A549 (cell line): ENCODE data around the gene MST1. TPM values are rescaled to one million over a fixed set of nuclear protein-coding genes. Genes with fewer than 3 reads are reported as not detected.

Experiments
- ATAC-seq, 2 experiments: fragments of 200-7000 bp in 1 of 2; fragments of >200 bp in 1 of 2; cut with Nextera tagmentation in 1 of 2; cut with Tn5 transposase in 1 of 2; 3 replicates each; pipeline versions ENCODE4 v1.8.0 to v1.9.1; 2018 to 2020; ENCODE audit warnings: mild to moderate bottlenecking in 1 of 2, moderate library complexity in 1 of 2
- CTCF ChIA-PET: fragments of 300-600 bp; sonication (Branson Sonifier 250); formaldehyde crosslinking; extraction: SDS; loops from one replicate; lab custom pipeline; 2021; ENCODE audit warnings: antibody characterized with exemption, inconsistent platforms; lab: Yijun Ruan, JAX
- POLR2A ChIA-PET: fragments of 350-600 bp; formaldehyde crosslinking; extraction: SDS; loops from one replicate; lab custom pipeline; 2021; ENCODE audit warnings: antibody characterized with exemption, inconsistent platforms; lab: Yijun Ruan, JAX
- DNase-seq, 2 experiments: peaks; one replicate each; pipeline versions ENCODE4 v3.0.0 to v3.0.0-alpha.2; 2011 to 2016; ENCODE audit warnings: low read depth in 1 of 2, low spot score in 1 of 2
- FAIRE-seq: peaks from 2 replicates; lab custom pipeline; 2011; peaks lifted over from hg19 to GRCh38; lab: Jason Lieb, UNC
- H3K27ac ChIP-seq, 2 experiments: fragments of >200 bp; sonication (Bioruptor Twin); formaldehyde crosslinking; 3 replicates each; pipeline ENCODE4 v1.5.1; 2016 to 2017
- H3K4me1 ChIP-seq: fragments of >200 bp; sonication (Bioruptor Twin); formaldehyde crosslinking; 3 replicates; pipeline ENCODE4 v1.6.1; 2016
- H3K4me2 ChIP-seq: fragments of >200 bp; sonication (Bioruptor Twin); formaldehyde crosslinking; 3 replicates; pipeline ENCODE4 v1.6.1; 2016
- H3K4me3 ChIP-seq: fragments of >200 bp; sonication (Bioruptor Twin); formaldehyde crosslinking; 3 replicates; pipeline ENCODE4 v1.5.1; 2016
- H3K9me3 ChIP-seq: fragments of >200 bp; sonication (Bioruptor Twin); formaldehyde crosslinking; 3 replicates; pipeline ENCODE4 v1.6.1; 2016
- ATOH8 ChIP-seq: fragments of 250-450 bp; sonication (Bioruptor Pico); IDR thresholded peaks from 2 replicates; pipeline ENCODE4 v1.5.0; 2020; ENCODE audit warnings: low read depth, mild to moderate bottlenecking, moderate library complexity
- BHLHE40 ChIP-seq: IDR thresholded peaks from 2 replicates; pipeline ENCODE4 v1.6.1; 2012; ENCODE audit warnings: low read depth, low read length, inconsistent platforms
- CBX8 ChIP-seq: fragments of 200-600 bp; sonication (generic); IDR thresholded peaks from 2 replicates; pipeline ENCODE4 v1.6.1; 2016
- CTCF ChIP-seq: fragments of >200 bp; sonication (Bioruptor Twin); formaldehyde crosslinking; IDR thresholded peaks from 3 replicates; pipeline ENCODE4 v1.5.1; 2016
- E2F6 ChIP-seq: IDR thresholded peaks from 2 replicates; pipeline ENCODE4 v1.6.1; 2012; ENCODE audit warnings: low read depth, borderline replicate concordance
- EHF ChIP-seq: fragments of 250-450 bp; sonication (Bioruptor Pico); IDR thresholded peaks from 2 replicates; pipeline ENCODE4 v1.5.0; 2020; ENCODE audit warnings: mild to moderate bottlenecking
- ELK1 ChIP-seq: fragments of 150-350 bp; IDR thresholded peaks from 2 replicates; pipeline ENCODE4 v1.6.1; 2014; ENCODE audit warnings: low read depth, mild to moderate bottlenecking, low read length
- EP300 ChIP-seq, 2 experiments: fragments of >200 bp; sonication (Bioruptor Twin); formaldehyde crosslinking; IDR thresholded peaks; 2 replicates in 1 of 2; 3 replicates in 1 of 2; pipeline ENCODE4 v1.6.1; 2016 to 2017
- FOSB ChIP-seq: fragments of 250-450 bp; sonication (Bioruptor Pico); IDR thresholded peaks from 2 replicates; pipeline ENCODE4 v1.5.0; 2020; ENCODE audit warnings: mild to moderate bottlenecking, moderate library complexity
- GATA3 ChIP-seq: IDR thresholded peaks from 2 replicates; pipeline ENCODE4 v1.6.1; 2012; ENCODE audit warnings: borderline replicate concordance
- HES2 ChIP-seq: fragments of >200 bp; sonication (Bioruptor Twin); formaldehyde crosslinking; IDR thresholded peaks from 2 replicates; pipeline ENCODE4 v1.6.1; 2016
- HEYL ChIP-seq: fragments of 250-450 bp; sonication (Bioruptor Pico); IDR thresholded peaks from 2 replicates; pipeline ENCODE4 v1.8.0; 2021; ENCODE audit warnings: mild to moderate bottlenecking, moderate library complexity
- HOXB13 ChIP-seq: fragments of 250-450 bp; sonication (Bioruptor Pico); IDR thresholded peaks from 2 replicates; pipeline ENCODE4 v1.5.0; 2020; ENCODE audit warnings: low read depth, mild to moderate bottlenecking, moderate library complexity
- JUN ChIP-seq, 2 experiments: fragments of >200 bp; sonication (Bioruptor Twin); formaldehyde crosslinking; IDR thresholded peaks; 2 replicates in 1 of 2; 3 replicates in 1 of 2; pipeline ENCODE4 v1.6.1; 2016 to 2017
- NFE2L2 ChIP-seq: fragments of 150-350 bp; conservative IDR thresholded peaks from 2 replicates; pipeline ENCODE4 v1.6.1; 2014; ENCODE audit warnings: low read length
- NPAS2 ChIP-seq: fragments of 250-450 bp; sonication (Bioruptor Pico); IDR thresholded peaks from 2 replicates; pipeline ENCODE4 v1.8.0; 2022; ENCODE audit warnings: mild to moderate bottlenecking, moderate library complexity, borderline replicate concordance
- POLR2AphosphoS2 ChIP-seq: conservative IDR thresholded peaks from 2 replicates; pipeline ENCODE4 v1.6.1; 2012; ENCODE audit warnings: low read length, improper control_type of control experiment, inconsistent platforms
- RCOR1 ChIP-seq: fragments of 150-350 bp; IDR thresholded peaks from 2 replicates; pipeline ENCODE4 v1.6.1; 2014; ENCODE audit warnings: antibody characterized with exemption, low read length, low read depth
- RFX5 ChIP-seq: fragments of 450-650 bp; IDR thresholded peaks from 2 replicates; pipeline ENCODE4 v1.7.1; 2014; ENCODE audit warnings: antibody characterized with exemption, mild to moderate bottlenecking, moderate library complexity
- RNF2 ChIP-seq: fragments of 200-600 bp; sonication (generic); IDR thresholded peaks from 2 replicates; pipeline ENCODE4 v1.6.1; 2016; ENCODE audit warnings: low read depth, mild to moderate bottlenecking, antibody characterized with exemption, moderate library complexity, borderline replicate concordance
- SMC3 ChIP-seq: fragments of >200 bp; sonication (Bioruptor Twin); formaldehyde crosslinking; IDR thresholded peaks from 3 replicates; pipeline ENCODE4 v1.6.1; 2018; ENCODE audit warnings: inconsistent platforms
- TP53 ChIP-seq: fragments of 250-450 bp; sonication (Bioruptor Pico); IDR thresholded peaks from 2 replicates; pipeline ENCODE4 v1.5.0; 2021; ENCODE audit warnings: mild to moderate bottlenecking, moderate library complexity
- ZFP36 ChIP-seq: fragments of 450-650 bp; IDR thresholded peaks from 2 replicates; pipeline ENCODE4 v1.6.1; 2014; ENCODE audit warnings: borderline replicate concordance; ENCODE audit not compliant: partially characterized antibody
- WGBS: methylation state at CpG from one replicate; pipeline ENCODE4 v1.1.6; 2017; ENCODE audit errors: missing lambda C conversion rate; 5-methylcytosine and 5-hydroxymethylcytosine counted together
- polyA plus RNA-seq, 4 experiments: library from polyadenylated mRNA; depleted of rRNA in 3 of 4; stranded (reverse); fragments of >200 nt; fragmentation: RNase III in 1 of 4; extraction: RNeasy Plus Mini Kit Qiagen cat#74134 plus additional on column Dnase treatment in 1 of 4; gene quantifications; 2 replicates in 3 of 4; 3 replicates in 1 of 4; pipeline ENCODE4 v1.2.3, GENCODE V29; 2011 to 2017

MST1 gene
- polyA plus RNA-seq, 2 of the 4 experiments (the other 2 are of a cell fraction), result 3.6 to 4.9 TPM

- H3K4me3 ChIP-seq, result no peak overlapping the region
- H3K4me2 ChIP-seq, result no peak overlapping the region
- FAIRE-seq (no peak), ATAC-seq (no peak), DNase-seq (no peak)
- 93% methylated on average over 12 of the region's 19 CpGs for WGBS
- H3K27ac ChIP-seq, result no peak overlapping the region
- H3K9me3 ChIP-seq, result no peaks in the 10 kb centered on the region
- TF ChIP-seq NPAS2 (CRISPR knock-in tag), result no peak
- TF ChIP-seq RCOR1, result no peak
- TF ChIP-seq RNF2, result no peak
- no peak for TF ChIP-seq ELK1
- no peak for TF ChIP-seq RFX5
- no peak for TF ChIP-seq EP300 (IDR thresholded peaks at IDR 0.05)
- TF ChIP-seq ATOH8, result no peak
- no peak for TF ChIP-seq EHF
- no peak for TF ChIP-seq HOXB13 (CRISPR knock-in tag)
- no peak for TF ChIP-seq ZFP36
- no peak for TF ChIP-seq POLR2AphosphoS2
- TF ChIP-seq SMC3, result no peak
- TF ChIP-seq GATA3, result no peak
- TF ChIP-seq NFE2L2, result no peak
- CTCF ChIA-PET, result no interaction called here
- POLR2A ChIA-PET, result no interaction called here
- H3K4me1 ChIP-seq, result peaks cover 13% of the 10 kb centered on the region
Measured at GRCh38 chr3:49727154-49727923, 38.1 kb upstream of the MST1 start.

- no peak overlapping the region for H3K4me3 ChIP-seq
- H3K4me1 ChIP-seq, result peaks cover 14% of the 10 kb centered on the region
- ATAC-seq, result no peak
- no peak for FAIRE-seq
- 94% methylated on average over 10 of the region's 11 CpGs for WGBS
- CTCF ChIA-PET, result no interaction called here
- no peaks in the 10 kb centered on the region for H3K9me3 ChIP-seq
- TF ChIP-seq E2F6 (no peak), BHLHE40 (no peak), HES2 (no peak), HEYL (CRISPR knock-in tag) (no peak), RFX5 (no peak), TP53 (no peak), CBX8 (no peak), JUN (IDR thresholded peaks at IDR 0.05) (no peak), NPAS2 (CRISPR knock-in tag) (no peak), EP300 (IDR thresholded peaks at IDR 0.05) (no peak), FOSB (CRISPR knock-in tag) (no peak), CTCF (no peak)
- H3K4me2 ChIP-seq, result no peak overlapping the region
- H3K27ac ChIP-seq, result no peak overlapping the region
- DNase-seq, result no peak
- POLR2A ChIA-PET, result no interaction called here
Measured at GRCh38 chr3:49725906-49726681, 36.8 kb upstream of the MST1 start.
